ENCODE measurements around the gene TFAP2B.

GRCh38 chr6:50804283-50804682 lies 14.4 kb upstream of the TFAP2B start:
- no peak for TF ChIP-seq POLR2A (IDR thresholded peaks at IDR 0.05)
- TF ChIP-seq CTCF (IDR thresholded peaks at IDR 0.05) = no peak
